ENCODE data around the gene LYPD6. TPM values are rescaled to one million over a fixed set of nuclear protein-coding genes. Genes with fewer than 3 reads are reported as not detected.

The LYPD6 gene
- total RNA-seq, 1 donor from 2014 or later = not detected

GRCh38 chr2:149428783-149429182 is 98.4 kb downstream of the LYPD6 start:
- no peak overlapping the region for H3K4me3 Mint-ChIP-seq
- TF ChIP-seq CTCF (IDR thresholded peaks at IDR 0.05) = no peak
- DNase-seq (no peak), ATAC-seq (ENCODE audit: low read depth) (no peak)
- CTCF ChIA-PET = no interaction called here
- peaks cover 2% of the 10 kb centered on the region for H3K9me3 Mint-ChIP-seq
- H3K27me3 Mint-ChIP-seq = no peaks in the 10 kb centered on the region
- intact Hi-C loops (cut with micrococcal nuclease) = no loop called here
- no peaks in the 10 kb centered on the region for H3K36me3 Mint-ChIP-seq (ENCODE audit: low read depth)
- POLR2A ChIA-PET = no interaction called here
- H3K4me1 Mint-ChIP-seq = no peaks in the 10 kb centered on the region
- no peak overlapping the region for H3K27ac Mint-ChIP-seq

GRCh38 chr2:149430743-149431736 is 100.7 kb downstream of the LYPD6 start:
- Mint-ChIP-seq H3K27ac (no peak overlapping the region), H3K9me3 (peaks cover 2% of the 10 kb centered on the region), H3K36me3 (ENCODE audit: low read depth) (no peaks in the 10 kb centered on the region), H3K27me3 (no peaks in the 10 kb centered on the region), H3K4me1 (no peaks in the 10 kb centered on the region), H3K4me3 (no peak overlapping the region)
- ChIA-PET CTCF (no interaction called here), POLR2A (no interaction called here)
- intact Hi-C loops (cut with micrococcal nuclease) = no loop called here
- no peak for ATAC-seq (ENCODE audit: low read depth)
- TF ChIP-seq CTCF (IDR thresholded peaks at IDR 0.05) = no peak
- DNase-seq = no peak

GRCh38 chr2:149438330-149438960 is 108.1 kb downstream of the LYPD6 start:
- no peak for TF ChIP-seq CTCF (IDR thresholded peaks at IDR 0.05)
- no peaks in the 10 kb centered on the region for H3K36me3 Mint-ChIP-seq (ENCODE audit: low read depth)
- no peak for ATAC-seq (ENCODE audit: low read depth)
- intact Hi-C loops (cut with micrococcal nuclease) = no loop called here
- no peaks in the 10 kb centered on the region for H3K4me1 Mint-ChIP-seq
- H3K4me3 Mint-ChIP-seq = no peak overlapping the region
- DNase-seq = no peak
- POLR2A ChIA-PET = no interaction called here
- H3K27ac Mint-ChIP-seq = no peak overlapping the region
- no peaks in the 10 kb centered on the region for H3K9me3 Mint-ChIP-seq
- CTCF ChIA-PET = no interaction called here
- H3K27me3 Mint-ChIP-seq = no peaks in the 10 kb centered on the region

- Mint-ChIP-seq H3K27me3 (no peaks in the 10 kb centered on the region), H3K36me3 (ENCODE audit: low read depth) (no peaks in the 10 kb centered on the region), H3K27ac (no peak overlapping the region), H3K9me3 (no peaks in the 10 kb centered on the region), H3K4me1 (no peaks in the 10 kb centered on the region), H3K4me3 (no peak overlapping the region)
- ChIA-PET POLR2A (no interaction called here), CTCF (no interaction called here)
- no peak for TF ChIP-seq CTCF (IDR thresholded peaks at IDR 0.05)
- ATAC-seq (ENCODE audit: low read depth) (no peak), DNase-seq (no peak)
- intact Hi-C loops (cut with micrococcal nuclease) = no loop called here
Measured at GRCh38 chr2:149441255-149441654, 110.9 kb downstream of the LYPD6 start.

- POLR2A ChIA-PET = no interaction called here
- no peak for ATAC-seq (ENCODE audit: low read depth)
- no peaks in the 10 kb centered on the region for H3K27me3 Mint-ChIP-seq
- H3K4me3 Mint-ChIP-seq = no peak overlapping the region
- no peak for TF ChIP-seq CTCF (IDR thresholded peaks at IDR 0.05)
- no peaks in the 10 kb centered on the region for H3K36me3 Mint-ChIP-seq (ENCODE audit: low read depth)
- H3K4me1 Mint-ChIP-seq = no peaks in the 10 kb centered on the region
- no peak overlapping the region for H3K27ac Mint-ChIP-seq
- intact Hi-C loops (cut with micrococcal nuclease) = no loop called here
- CTCF ChIA-PET = no interaction called here
- DNase-seq = no peak
- H3K9me3 Mint-ChIP-seq = no peaks in the 10 kb centered on the region
Measured at GRCh38 chr2:149442346-149442745, 112.0 kb downstream of the LYPD6 start.

Data from activated B cell treated with CpG ODN at 0.5 μM for 24 hours (primary cell).